Activated effector memory CD4-positive, alpha-beta T cell treated with Interleukin-2 at 50 U/mL for 16 hours (primary cell): ENCODE results near the gene MRGPRG.

ENCODE experiments used
- DNase-seq: peaks from one replicate; pipeline ENCODE4 v3.0.0-alpha.2; 2020

Gene MRGPRG

GRCh38 chr11:3192511-3193372 lies 25.9 kb downstream of the MRGPRG start:
- no peak for DNase-seq

- no peak for DNase-seq
These were observed 26.9 kb downstream of the MRGPRG start for GRCh38 chr11:3191586-3192324.

- no peak for DNase-seq
These were observed 28.0 kb downstream of the MRGPRG start for GRCh38 chr11:3190600-3190999.

DNA sequence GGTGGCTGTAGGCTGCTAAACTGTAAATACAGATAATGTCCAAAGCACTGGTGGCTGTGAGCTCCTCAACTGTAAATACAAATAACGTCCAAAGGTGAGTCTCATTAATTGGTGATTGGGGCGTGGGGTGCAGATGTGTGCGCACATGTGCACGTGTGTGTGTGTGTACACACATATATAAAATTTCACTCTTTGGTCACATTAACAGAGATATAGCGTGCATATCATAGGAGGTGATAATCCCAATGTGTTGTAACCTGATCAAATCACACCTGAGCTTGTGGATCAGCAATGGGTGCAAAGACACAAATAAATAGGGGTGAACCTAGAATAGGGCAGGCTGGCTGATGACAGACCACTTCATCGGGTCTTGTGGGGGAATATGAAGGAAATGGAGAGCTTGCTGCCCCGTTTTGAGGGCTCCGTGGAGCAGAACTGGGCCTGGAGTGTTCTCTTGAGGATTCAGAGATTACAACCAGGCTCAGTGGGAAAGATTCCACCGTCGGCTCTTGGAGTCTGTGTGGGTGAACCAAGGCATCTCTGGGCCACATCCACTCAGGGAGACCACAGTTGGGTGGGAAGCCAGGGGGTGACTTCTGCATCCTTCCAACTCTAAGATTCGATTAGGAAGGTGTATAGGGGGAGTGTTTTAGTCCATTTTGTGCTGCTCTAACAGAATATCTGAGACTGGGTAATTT lies 28.6 kb downstream of the MRGPRG start:
- DNase-seq = no peak

DNA sequence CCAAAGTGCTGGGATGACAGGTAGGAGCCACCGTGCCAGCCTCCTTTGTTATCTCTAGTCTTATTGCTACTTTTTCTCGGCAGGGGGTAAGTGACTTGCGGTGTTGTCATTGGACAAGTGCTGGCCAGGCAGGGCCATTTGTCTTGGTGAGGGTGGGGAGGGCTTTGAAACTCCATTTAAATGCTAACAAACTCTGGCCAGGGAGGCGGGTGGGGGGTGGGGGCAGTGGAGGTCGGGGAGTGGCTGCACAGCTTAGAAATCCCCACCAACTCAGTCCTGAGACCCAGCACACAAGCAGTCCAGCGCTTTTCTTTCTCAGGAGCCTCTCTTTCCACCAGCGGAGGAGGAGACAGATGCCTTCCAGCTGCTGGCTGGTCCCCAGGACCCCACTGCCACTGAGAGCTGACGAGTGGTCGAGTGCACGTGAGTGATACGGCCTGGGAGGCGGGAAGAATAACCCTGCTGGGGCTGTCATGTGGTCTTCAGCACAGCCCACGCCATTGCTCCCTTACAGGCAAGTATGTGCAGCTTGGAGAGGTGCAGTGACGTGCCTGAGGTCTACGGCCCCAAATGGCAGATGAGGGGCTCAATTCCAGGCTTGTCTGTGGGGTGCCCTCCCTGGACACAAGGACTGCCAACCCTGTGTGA lies 29.3 kb downstream of the MRGPRG start:
- no peak for DNase-seq

DNA sequence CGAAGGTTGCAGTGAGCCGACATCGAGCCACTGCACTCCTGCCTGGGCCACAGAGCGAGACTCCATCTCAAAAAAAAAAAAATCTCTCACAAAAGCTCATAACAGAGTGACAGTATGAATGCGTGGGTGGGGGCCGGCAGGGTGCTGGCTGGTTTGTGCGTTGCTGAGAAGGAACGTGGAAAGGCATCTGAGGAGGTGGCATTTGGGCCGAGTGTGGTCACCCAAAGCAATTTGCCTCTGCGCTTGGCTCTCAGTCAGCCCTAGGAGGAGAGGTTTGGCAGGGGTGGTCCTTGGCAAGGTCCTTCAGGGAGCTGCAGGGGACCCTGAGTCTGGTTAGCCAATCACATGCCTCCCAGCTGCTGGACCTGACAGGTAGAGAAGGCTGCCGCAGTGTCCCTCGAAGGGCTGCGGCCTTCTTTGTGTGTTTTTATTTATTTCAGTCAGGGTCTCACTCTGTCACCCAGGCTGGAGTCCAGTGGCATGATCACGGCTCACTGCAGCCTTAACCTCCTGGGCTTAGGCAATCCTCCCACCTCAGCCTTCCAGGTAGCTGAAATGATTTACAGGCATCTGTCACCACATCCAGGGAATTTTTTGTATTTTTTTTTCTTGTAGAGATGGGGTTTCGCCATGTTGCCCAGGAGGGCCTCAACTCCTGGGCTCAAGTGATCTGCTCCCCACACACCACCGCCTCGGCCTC lies 30.0 kb downstream of the MRGPRG start:
- no peak for DNase-seq

DNA sequence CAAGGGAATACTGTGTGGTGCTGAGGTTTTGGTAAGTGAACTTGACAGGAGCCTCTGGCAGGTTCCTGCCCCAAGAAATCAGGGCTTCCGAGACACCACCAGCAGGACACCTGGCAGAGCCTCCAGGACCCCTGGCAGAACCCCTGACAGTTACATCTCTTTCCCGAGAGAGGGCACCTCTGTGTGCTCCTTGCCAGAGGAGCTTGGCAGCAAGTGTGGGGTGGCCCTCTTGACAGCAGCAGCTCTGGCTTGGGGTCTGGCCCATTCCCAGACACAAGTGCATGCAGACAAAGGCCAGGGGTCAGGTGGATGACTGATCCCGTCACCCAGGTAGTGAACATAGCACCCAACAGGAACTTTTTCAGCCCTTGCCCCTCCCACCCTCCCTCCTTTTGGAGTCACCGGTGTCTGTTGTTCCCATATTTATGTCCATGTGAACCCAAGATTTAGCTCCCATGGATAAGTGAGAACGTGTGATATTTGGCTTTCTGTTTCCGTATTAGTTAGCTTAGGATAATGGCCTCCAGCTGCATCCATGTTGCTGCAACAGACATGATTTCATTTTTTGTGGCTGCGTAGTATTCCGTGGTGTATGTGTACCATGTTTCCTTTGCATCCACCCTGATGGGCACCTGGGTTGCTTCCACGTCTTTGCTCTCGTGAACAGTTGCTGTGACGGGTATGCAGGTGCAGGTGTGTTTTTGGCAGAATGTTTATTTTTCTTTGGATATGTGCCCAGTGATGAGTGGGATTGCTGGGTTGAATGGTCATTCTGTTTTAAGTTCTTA lies 32.3 kb downstream of the MRGPRG start:
- no peak for DNase-seq

- no peak for DNase-seq
These were observed 33.8 kb downstream of the MRGPRG start for GRCh38 chr11:3184732-3185347.

DNA sequence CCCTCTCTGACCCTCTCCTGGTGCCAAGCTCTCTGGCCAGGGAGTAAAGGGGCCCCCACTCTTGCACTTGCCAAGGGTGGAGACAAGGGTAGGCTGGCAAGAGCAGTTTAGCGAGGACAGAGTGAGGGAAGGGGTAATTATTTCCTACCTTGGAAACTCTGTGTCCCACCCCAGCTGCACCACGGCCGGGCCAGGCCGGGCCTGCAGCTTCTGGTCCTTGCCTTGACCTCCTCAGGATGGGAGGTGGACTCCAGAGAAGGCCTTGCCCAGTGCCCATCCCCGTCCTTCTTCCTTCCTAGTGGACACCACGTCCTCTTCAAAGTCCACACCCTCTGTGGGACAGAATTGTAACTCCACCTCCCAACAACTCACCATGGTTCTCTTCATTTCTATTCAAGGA lies 35.1 kb downstream of the MRGPRG start:
- DNase-seq = no peak

DNA sequence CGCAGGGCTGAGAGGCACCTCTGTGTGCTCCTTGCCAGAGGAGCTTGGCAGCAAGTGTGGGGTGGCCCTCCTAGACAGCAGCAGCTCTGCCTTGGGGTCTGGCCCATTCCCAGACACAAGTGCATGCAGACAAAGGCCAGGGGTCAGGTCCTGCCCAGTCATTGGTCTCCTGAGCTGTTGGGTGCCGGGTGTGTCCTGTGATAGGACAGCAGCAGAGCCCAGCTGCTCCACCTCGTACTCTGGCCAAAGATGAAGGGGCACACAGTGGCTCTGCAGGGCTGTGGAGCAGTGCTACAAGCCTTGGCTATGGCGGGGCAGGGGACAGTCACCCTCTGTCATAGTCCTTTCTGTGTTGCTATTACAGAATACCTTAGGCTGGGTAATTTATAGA lies 36.2 kb downstream of the MRGPRG start:
- no peak for DNase-seq

- DNase-seq = no peak
These were observed 36.7 kb downstream of the MRGPRG start for GRCh38 chr11:3181725-3182461.

DNA sequence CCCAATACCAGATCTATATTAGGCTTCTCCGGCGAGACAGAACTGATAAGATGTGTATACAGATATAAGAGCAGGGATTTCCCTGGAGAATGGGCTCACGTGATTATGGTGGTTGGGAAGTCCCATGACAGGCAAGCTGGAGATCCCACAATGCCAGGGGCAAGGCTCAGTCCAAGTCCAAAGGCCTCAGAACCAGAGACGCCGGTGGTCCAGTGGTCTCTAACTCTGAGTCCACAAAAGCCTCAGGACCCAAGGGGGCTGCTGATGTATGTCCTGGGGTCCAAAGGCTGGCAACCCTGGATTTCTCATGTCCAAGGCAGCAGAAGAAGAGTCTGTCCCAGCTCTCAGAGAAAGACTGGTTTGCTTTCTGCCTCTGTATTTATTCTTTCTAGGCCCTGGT lies 37.7 kb downstream of the MRGPRG start:
- no peak for DNase-seq

DNA sequence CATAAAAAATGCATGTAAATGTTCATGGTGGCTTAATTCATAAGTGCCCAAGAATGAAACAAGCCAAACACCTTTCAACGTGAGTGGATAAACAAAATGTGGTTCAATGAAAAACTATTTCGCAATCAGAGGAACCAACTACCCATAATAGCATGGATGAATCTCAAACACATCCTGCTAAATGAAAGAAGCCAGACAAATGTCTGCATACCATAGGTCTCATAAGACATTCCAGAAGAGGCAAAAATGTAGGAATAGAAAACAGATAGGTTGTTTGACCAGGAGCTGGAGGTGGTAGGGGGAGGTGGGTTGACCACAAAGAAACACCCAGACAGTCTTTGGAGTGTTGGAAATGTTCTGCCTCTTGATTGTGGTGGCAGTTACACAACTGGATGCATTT lies 40.3 kb downstream of the MRGPRG start:
- no peak for DNase-seq

DNA sequence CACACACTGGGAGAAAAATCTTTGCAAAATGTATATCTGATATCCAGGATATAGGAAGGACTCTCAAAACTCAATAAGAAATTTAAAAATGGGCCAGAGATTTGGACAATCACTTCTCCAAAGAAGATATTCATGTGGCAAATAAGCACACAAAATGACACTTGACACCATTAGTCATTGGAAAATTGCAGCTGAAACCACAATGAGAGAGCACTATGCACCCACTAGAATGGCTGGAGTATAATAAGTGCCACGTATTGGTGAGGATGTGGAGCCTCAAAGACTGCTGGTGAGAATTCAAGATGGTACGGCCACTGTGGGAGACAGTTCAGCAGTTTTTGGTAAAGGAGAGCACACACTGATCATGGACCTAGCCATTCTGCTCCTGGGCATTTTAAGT lies 40.7 kb downstream of the MRGPRG start:
- DNase-seq = no peak

DNA sequence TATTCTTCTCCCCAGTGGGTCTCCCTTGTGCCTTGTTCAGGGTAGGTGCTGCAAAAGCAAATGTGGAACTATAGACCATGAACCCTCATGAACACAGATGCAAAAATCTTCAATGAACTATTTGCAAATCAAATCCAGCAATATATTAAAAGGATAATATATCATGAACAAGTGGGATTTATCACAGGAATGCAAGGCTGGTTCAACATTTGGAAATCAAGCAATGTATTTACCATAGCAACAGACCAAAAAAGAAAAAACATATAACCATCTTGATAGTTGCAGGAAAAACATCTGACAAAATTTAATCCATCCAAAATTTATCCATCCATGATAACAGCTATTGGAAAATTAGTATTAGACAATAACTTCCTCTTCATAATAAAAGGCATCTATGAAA lies 42.1 kb downstream of the MRGPRG start:
- DNase-seq = no peak

DNA sequence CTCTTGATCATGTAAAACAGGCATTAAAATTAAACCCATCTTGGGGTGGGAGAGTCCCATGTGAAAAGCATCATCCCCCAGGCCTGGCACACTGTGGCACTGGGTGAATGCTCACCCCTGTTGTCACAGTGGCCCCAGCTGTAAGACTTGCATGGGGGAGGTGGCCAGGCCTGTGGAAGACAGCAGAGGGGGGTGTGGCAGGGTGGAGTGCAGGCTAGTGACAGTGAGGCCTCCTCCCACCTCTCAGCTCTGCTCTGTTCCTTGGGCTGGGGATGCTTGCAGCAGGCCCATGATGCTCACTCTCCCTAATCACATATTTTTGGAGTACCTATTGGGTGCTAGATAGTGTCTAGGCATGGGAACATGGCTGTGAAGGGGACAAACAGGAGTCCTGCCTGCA lies 43.4 kb downstream of the MRGPRG start:
- DNase-seq = no peak

- DNase-seq = no peak
These were observed 44.2 kb downstream of the MRGPRG start for GRCh38 chr11:3174387-3174786.

- DNase-seq = no peak
These were observed 44.8 kb downstream of the MRGPRG start for GRCh38 chr11:3173795-3174194.

DNA sequence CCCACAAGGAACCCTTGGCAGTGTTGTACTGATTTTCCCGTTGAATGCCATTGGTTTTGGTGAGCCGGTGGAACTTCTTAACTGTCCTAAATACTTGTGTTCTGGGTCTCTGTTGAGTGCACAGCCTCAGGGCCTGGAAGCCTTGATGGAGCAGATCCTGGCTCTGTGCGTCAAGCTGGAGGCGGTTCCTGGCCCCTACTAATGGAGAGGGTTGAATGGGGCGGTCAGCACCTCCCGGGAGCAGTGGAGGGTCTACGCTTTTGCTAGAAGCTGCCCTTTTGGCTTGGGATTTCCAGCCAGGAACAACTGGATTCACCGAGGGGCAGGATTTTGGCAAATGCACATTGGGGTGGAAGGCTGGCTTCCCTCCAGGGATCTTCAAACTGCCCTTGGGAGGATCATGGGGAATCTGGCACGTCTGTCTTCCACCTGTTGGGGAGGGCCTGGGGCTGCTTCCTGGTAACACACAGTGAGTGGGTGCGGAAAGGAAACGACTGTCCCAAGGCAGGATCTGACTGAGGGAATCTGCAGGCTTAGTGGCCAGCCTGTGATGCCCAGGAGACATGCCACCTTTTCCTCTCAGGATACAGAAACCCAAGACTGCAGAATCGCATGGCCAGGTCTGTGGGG lies 46.6 kb downstream of the MRGPRG start:
- DNase-seq = no peak
